HepG2 (cell line): ENCODE results near the gene HS2ST1. TPM values are rescaled to one million over a fixed set of nuclear protein-coding genes. Genes with fewer than 3 reads are reported as not detected.
"Not testable (repeated sequence)": the region's sequence is repeated elsewhere in the genome, so short reads cannot be mapped to it uniquely, and the experiment has no call there.

ENCODE experiments used
- ATAC-seq: fragments of 200-7000 bp; cut with Tn5 transposase; 3 replicates; pipeline ENCODE4 v1.9.1; 2020; ENCODE audit warnings: mild to moderate bottlenecking, moderate library complexity
- BruUV-seq: library from RNA; stranded (reverse); fragments of 400-500 nt; replicated peaks from 2 replicates; lab custom pipeline; 2021; lab: Mats Ljungman, UMichigan
- CTCF ChIA-PET: fragments of 300-600 bp; formaldehyde crosslinking; extraction: SDS; loops from one replicate; lab custom pipeline; 2021; ENCODE audit warnings: low total read pairs, inconsistent platforms, low intra/inter-chr PET ratio; lab: Yijun Ruan, JAX
- POLR2A ChIA-PET: fragments of 350-600 bp; sonication (Branson Sonifier 250); formaldehyde crosslinking; loops from one replicate; lab custom pipeline; 2020; ENCODE audit warnings: antibody characterized with exemption, inconsistent platforms; lab: Yijun Ruan, JAX
- DNase-seq: peaks from one replicate; pipeline ENCODE4 v3.0.0-alpha.2; 2015; ENCODE audit warnings: low spot score
- FAIRE-seq: peaks from 3 replicates; lab custom pipeline; 2011; peaks lifted over from hg19 to GRCh38; lab: Jason Lieb, UNC
- H2AFZ ChIP-seq: one replicate; pipeline ENCODE4 v1.6.1; 2011; ENCODE audit warnings: low read length, inconsistent platforms
- H3K27ac ChIP-seq: fragments of 300-600 bp; 3 replicates; pipeline ENCODE4 v1.8.0; 2011; ENCODE audit warnings: mixed run types, mild to moderate bottlenecking, mixed read lengths, low read length, inconsistent platforms; ENCODE audit not compliant: insufficient read depth; ENCODE audit errors: extremely low read length
- H3K27me3 ChIP-seq, 2 experiments: fragments of 200-600 bp in 1 of 2; 2 replicates in 1 of 2; 3 replicates in 1 of 2; pipeline versions ENCODE4 v1.6.0 to v1.8.0; 2011; ENCODE audit warnings: low read length in 2 of 2, mild to moderate bottlenecking in 2 of 2, moderate library complexity in 2 of 2, inconsistent platforms in 1 of 2; ENCODE audit not compliant: insufficient read depth in 2 of 2, control insufficient read depth in 1 of 2
- H3K36me3 ChIP-seq, 2 experiments: fragments of 200-600 bp in 1 of 2; replicated peaks in 1 of 2; 2 replicates in 1 of 2; 3 replicates in 1 of 2; pipeline versions ENCODE4 v1.5.1 to v1.8.0; 2011; ENCODE audit warnings: low read length in 2 of 2, inconsistent platforms in 1 of 2; ENCODE audit not compliant: insufficient read depth in 2 of 2, control insufficient read depth in 1 of 2
- H3K4me1 ChIP-seq: 2 replicates; pipeline ENCODE4 v1.5.1; 2012; ENCODE audit warnings: low read length, inconsistent platforms; ENCODE audit not compliant: insufficient read depth
- H3K4me2 ChIP-seq: 2 replicates; pipeline ENCODE4 v1.6.0; 2011; ENCODE audit warnings: low read depth, low read length, inconsistent platforms
- H3K4me3 ChIP-seq, 3 experiments: fragments of 200-600 bp in 1 of 3; sonication (generic), shearing (Covaris generic) in 1 of 3; replicated peaks in 1 of 3; 2 replicates each; pipeline ENCODE4 v1.5.1; 2011 to 2016; ENCODE audit warnings: low read length in 3 of 3, inconsistent platforms in 2 of 3, low read depth in 2 of 3, mild to moderate bottlenecking in 2 of 3, control low read depth in 1 of 3, mixed read lengths in 1 of 3; ENCODE audit not compliant: insufficient read depth in 1 of 3
- H3K79me2 ChIP-seq: one replicate; pipeline ENCODE4 v1.6.1; 2011; ENCODE audit warnings: low read length, inconsistent platforms; ENCODE audit not compliant: insufficient read depth
- H3K9ac ChIP-seq: 2 replicates; pipeline ENCODE4 v1.6.0; 2011; ENCODE audit warnings: mild to moderate bottlenecking, low read depth, low read length, inconsistent platforms; ENCODE audit not compliant: insufficient read depth
- H3K9me3 ChIP-seq: 2 replicates; pipeline ENCODE4 v1.5.1; 2012; ENCODE audit warnings: mild to moderate bottlenecking, low read length
- H4K20me1 ChIP-seq: 2 replicates; pipeline ENCODE4 v1.6.0; 2011; ENCODE audit warnings: inconsistent platforms, mild to moderate bottlenecking, low read length, moderate library complexity; ENCODE audit not compliant: insufficient read depth
- ATF4 ChIP-seq, 2 experiments: fragments of 450-650 bp in 1 of 2; sonication (generic) in 1 of 2; formaldehyde crosslinking; IDR thresholded peaks; 2 replicates each; pipeline versions ENCODE4 v1.5.0 to v1.8.0; 2020 to 2022; ENCODE audit warnings: mild to moderate bottlenecking in 1 of 2, missing genetic modification reagents in 1 of 2
- FIP1L1 ChIP-seq: fragments of 200-400 bp; formaldehyde crosslinking; IDR thresholded peaks from 2 replicates; pipeline ENCODE4 v1.6.1; 2018; ENCODE audit warnings: low read depth, mild to moderate bottlenecking, low read length, moderate library complexity, borderline replicate concordance; ENCODE audit not compliant: insufficient read depth
- MAZ ChIP-seq, 2 experiments: sonication (generic) in 1 of 2; formaldehyde crosslinking in 1 of 2; IDR thresholded peaks; 2 replicates each; pipeline versions ENCODE4 v1.5.0 to v1.6.1; 2012 to 2020; ENCODE audit warnings: low read depth in 2 of 2, mild to moderate bottlenecking in 2 of 2, borderline replicate concordance in 1 of 2, improper control_type of control experiment in 1 of 2, low read length in 1 of 2, missing genetic modification reagents in 1 of 2, moderate library complexity in 1 of 2
- NR2F6 ChIP-seq, 2 experiments: IDR thresholded peaks; 2 replicates each; pipeline ENCODE4 v1.6.1; 2016; ENCODE audit warnings: antibody characterized with exemption in 1 of 2, mild to moderate bottlenecking in 1 of 2
- ZC3H4 ChIP-seq: sonication (generic); formaldehyde crosslinking; IDR thresholded peaks from 2 replicates; pipeline ENCODE4 v1.4.0; 2020; ENCODE audit warnings: missing genetic modification reagents, borderline replicate concordance
- WGBS: methylation state at CpG from one replicate; pipeline ENCODE4 v1.1.6; 2017; ENCODE audit warnings: low lambda C conversion rate; 5-methylcytosine and 5-hydroxymethylcytosine counted together
- in situ Hi-C: cut with HindIII; loops from 2 replicates; pipeline ENCODE4 v1.10.0; 2017; ENCODE audit warnings: low pct_unique_long_range_greater_than_20kb; ENCODE audit not compliant: extremely low pct_ligation_motif_present
- intact Hi-C: fragments of 100-400 bp; cut with micrococcal nuclease; formaldehyde crosslinking; loops from one replicate; pipeline ENCODE4 v1.10.0; 2022; ENCODE audit not compliant: unreplicated experiment
- polyA plus RNA-seq, 8 experiments: library from polyadenylated mRNA; depleted of rRNA in 3 of 8; stranded (reverse) in 7 of 8; unstranded in 1 of 8; fragments of >200 nt; fragmentation: Illumina TruSeq in 4 of 8; extraction: Trizol in 4 of 8; gene quantifications; 2 replicates each; pipeline versions ENCODE4 v1.2.1 to v1.2.3, GENCODE V29; 2011 to 2016; ENCODE audit warnings: low read depth in 4 of 8, missing spikeins in 1 of 8, mixed read lengths in 1 of 8; ENCODE audit not compliant: insufficient read depth in 1 of 8
- total RNA-seq, 5 experiments: library from RNA; depleted of rRNA; stranded (reverse); fragments of >200 nt; fragmentation: Illumina TruSeq; extraction: Trizol; gene quantifications; 2 replicates each; pipeline ENCODE4 v1.2.3, GENCODE V29; 2016; ENCODE audit warnings: low read depth in 1 of 5

HS2ST1 gene
- total and polyA plus RNA-seq, 2 of the 13 experiments (the other 11 are each of a cell fraction or from before 2014, with no cell fraction given) = 22.1 to 58.7 TPM

- H3K4me3 ChIP-seq, CTCF ChIA-PET, POLR2A ChIA-PET, H3K27me3 ChIP-seq, in situ Hi-C loops, H4K20me1 ChIP-seq, H3K36me3 ChIP-seq, H3K9me3 ChIP-seq, H3K27ac ChIP-seq, H3K4me2 ChIP-seq, intact Hi-C loops, FAIRE-seq, H2AFZ ChIP-seq, DNase-seq, ATAC-seq, H3K9ac ChIP-seq, BruUV-seq: not testable (repeated sequence)
- WGBS = 93% methylated on average over 12 of the region's 12 CpGs
- peaks cover 42% of the 10 kb centered on the region for H3K79me2 ChIP-seq
- peaks cover 30% of the 10 kb centered on the region for H3K4me1 ChIP-seq
Observed at GRCh38 chr1:86983677-86984076, 69.2 kb downstream of the HS2ST1 start.

GRCh38 chr1:86987446-86987845 lies 73.0 kb downstream of the HS2ST1 start:
- no peak overlapping the region for H3K27ac ChIP-seq
- H3K9me3 ChIP-seq = no peaks in the 10 kb centered on the region
- H3K36me3 ChIP-seq = no peaks in the 10 kb centered on the region; a peak in 1 of 5 replicates
- TF ChIP-seq FIP1L1 = no peak
- no peak overlapping the region for H2AFZ ChIP-seq
- no peak for DNase-seq
- no peak overlapping the region for H3K4me2 ChIP-seq
- no peak overlapping the region for H3K9ac ChIP-seq
- H3K27me3 ChIP-seq = no peaks in the 10 kb centered on the region
- in situ Hi-C loops (no loop called here), intact Hi-C loops (no loop called here)
- CTCF ChIA-PET = no interaction called here
- POLR2A ChIA-PET = no interaction called here
- peaks cover 19% of the 10 kb centered on the region for H3K79me2 ChIP-seq
- no TSS peak for BruUV-seq
- H3K4me1 ChIP-seq = peaks cover 21% of the 10 kb centered on the region
- H4K20me1 ChIP-seq = no peaks in the 10 kb centered on the region
- FAIRE-seq = no peak
- H3K4me3 ChIP-seq = no peak overlapping the region
- no peak for ATAC-seq

GRCh38 chr1:86988835-86989234 lies 74.4 kb downstream of the HS2ST1 start:
- POLR2A ChIA-PET = no interaction called here
- DNase-seq (no peak), ATAC-seq (no peak), FAIRE-seq (no peak)
- WGBS = 97% methylated on average over 7 of the region's 7 CpGs
- Histone ChIP-seq H3K27me3 (no peaks in the 10 kb centered on the region), H3K36me3 (no peaks in the 10 kb centered on the region; a peak in 1 of 5 replicates), H4K20me1 (no peaks in the 10 kb centered on the region), H2AFZ (no peak overlapping the region), H3K9ac (no peak overlapping the region), H3K4me2 (no peak overlapping the region), H3K4me1 (peaks cover 30% of the 10 kb centered on the region), H3K27ac (no peak overlapping the region), H3K4me3 (no peak overlapping the region), H3K79me2 (peaks cover 14% of the 10 kb centered on the region), H3K9me3 (no peaks in the 10 kb centered on the region)
- intact Hi-C loops = no loop called here
- BruUV-seq = no TSS peak
- in situ Hi-C loops = no loop called here
- CTCF ChIA-PET = no interaction called here
- TF ChIP-seq ZC3H4 (no peak), MAZ (IDR thresholded peaks at IDR 0.05; ENCODE audit: borderline replicate concordance, low read depth, low read length) (no peak), MAZ (CRISPR knock-in tag; IDR thresholded peaks at IDR 0.05; ENCODE audit: low read depth) (no peak), NR2F6 (IDR thresholded peaks at IDR 0.05) (no peak), NR2F6 (CRISPR knock-in tag; IDR thresholded peaks at IDR 0.05) (no peak), ATF4 (CRISPR knock-in tag; IDR thresholded peaks at IDR 0.05) (no peak)
